ENCODE data around the gene RSF1. TPM values are rescaled to one million over a fixed set of nuclear protein-coding genes. Genes with fewer than 3 reads are reported as not detected.

RSF1 gene
- 42.0 and 49.2 TPM in 2 replicates for total RNA-seq

GRCh38 chr11:77820565-77821348 is at the start of gene RSF1, which contains the start of gene AAMDC:
RSF1 (minus strand) TSS chr11:77820722; CDS start chr11:77820714, 8 bp downstream.
AAMDC (plus strand) TSS chr11:77821144; CDS start chr11:77842497, 21,353 bp downstream.

GRCh38 chr11:77637345-77638165 is 183.0 kb downstream of the RSF1 start, which contains the start of gene CLNS1A:
CLNS1A (minus strand) TSS chr11:77637794; CDS start chr11:77637714, 80 bp downstream.

Other genes starting within 250 kb of the RSF1 start
- gene AQP11, start 230.8 kb downstream of the RSF1 start, total RNA-seq: 2.5 and 9.1 TPM in 2 replicates
- 159 and 170 TPM in 2 replicates for gene CLNS1A, start 182.9 kb downstream of the RSF1 start, total RNA-seq
- gene AAMDC, start 422 bp upstream of the RSF1 start, total RNA-seq: 27.9 and 28.9 TPM in 2 replicates
- gene INTS4, start 173.9 kb upstream of the RSF1 start, total RNA-seq: 40.6 and 42.6 TPM in 2 replicates
- gene KCTD14, start 202.6 kb upstream of the RSF1 start, total RNA-seq: 0.62 and 1.00 TPM in 2 replicates
- gene THRSP, start 243.1 kb upstream of the RSF1 start, total RNA-seq: not detected in 2 replicates

Measured in uterine smooth muscle cell (primary cell).